VCaP (cell line): ENCODE results near the gene NCKAP5L.

Experiments
- H3K27ac ChIP-seq: fragments of 450-650 bp; 2 replicates; pipeline ENCODE4 v1.5.1; 2017
- TF ChIP-seq, protein P1 (sequence below): fragments of 450-650 bp; conservative IDR thresholded peaks from 2 replicates; pipeline ENCODE4 v1.5.1; 2017; ENCODE audit warnings: mild to moderate bottlenecking, moderate library complexity

NCKAP5L gene, protein sequence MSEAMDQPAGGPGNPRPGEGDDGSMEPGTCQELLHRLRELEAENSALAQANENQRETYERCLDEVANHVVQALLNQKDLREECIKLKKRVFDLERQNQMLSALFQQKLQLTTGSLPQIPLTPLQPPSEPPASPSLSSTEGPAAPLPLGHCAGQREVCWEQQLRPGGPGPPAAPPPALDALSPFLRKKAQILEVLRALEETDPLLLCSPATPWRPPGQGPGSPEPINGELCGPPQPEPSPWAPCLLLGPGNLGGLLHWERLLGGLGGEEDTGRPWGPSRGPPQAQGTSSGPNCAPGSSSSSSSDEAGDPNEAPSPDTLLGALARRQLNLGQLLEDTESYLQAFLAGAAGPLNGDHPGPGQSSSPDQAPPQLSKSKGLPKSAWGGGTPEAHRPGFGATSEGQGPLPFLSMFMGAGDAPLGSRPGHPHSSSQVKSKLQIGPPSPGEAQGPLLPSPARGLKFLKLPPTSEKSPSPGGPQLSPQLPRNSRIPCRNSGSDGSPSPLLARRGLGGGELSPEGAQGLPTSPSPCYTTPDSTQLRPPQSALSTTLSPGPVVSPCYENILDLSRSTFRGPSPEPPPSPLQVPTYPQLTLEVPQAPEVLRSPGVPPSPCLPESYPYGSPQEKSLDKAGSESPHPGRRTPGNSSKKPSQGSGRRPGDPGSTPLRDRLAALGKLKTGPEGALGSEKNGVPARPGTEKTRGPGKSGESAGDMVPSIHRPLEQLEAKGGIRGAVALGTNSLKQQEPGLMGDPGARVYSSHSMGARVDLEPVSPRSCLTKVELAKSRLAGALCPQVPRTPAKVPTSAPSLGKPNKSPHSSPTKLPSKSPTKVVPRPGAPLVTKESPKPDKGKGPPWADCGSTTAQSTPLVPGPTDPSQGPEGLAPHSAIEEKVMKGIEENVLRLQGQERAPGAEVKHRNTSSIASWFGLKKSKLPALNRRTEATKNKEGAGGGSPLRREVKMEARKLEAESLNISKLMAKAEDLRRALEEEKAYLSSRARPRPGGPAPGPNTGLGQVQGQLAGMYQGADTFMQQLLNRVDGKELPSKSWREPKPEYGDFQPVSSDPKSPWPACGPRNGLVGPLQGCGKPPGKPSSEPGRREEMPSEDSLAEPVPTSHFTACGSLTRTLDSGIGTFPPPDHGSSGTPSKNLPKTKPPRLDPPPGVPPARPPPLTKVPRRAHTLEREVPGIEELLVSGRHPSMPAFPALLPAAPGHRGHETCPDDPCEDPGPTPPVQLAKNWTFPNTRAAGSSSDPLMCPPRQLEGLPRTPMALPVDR (N-terminal part only)

DNA sequence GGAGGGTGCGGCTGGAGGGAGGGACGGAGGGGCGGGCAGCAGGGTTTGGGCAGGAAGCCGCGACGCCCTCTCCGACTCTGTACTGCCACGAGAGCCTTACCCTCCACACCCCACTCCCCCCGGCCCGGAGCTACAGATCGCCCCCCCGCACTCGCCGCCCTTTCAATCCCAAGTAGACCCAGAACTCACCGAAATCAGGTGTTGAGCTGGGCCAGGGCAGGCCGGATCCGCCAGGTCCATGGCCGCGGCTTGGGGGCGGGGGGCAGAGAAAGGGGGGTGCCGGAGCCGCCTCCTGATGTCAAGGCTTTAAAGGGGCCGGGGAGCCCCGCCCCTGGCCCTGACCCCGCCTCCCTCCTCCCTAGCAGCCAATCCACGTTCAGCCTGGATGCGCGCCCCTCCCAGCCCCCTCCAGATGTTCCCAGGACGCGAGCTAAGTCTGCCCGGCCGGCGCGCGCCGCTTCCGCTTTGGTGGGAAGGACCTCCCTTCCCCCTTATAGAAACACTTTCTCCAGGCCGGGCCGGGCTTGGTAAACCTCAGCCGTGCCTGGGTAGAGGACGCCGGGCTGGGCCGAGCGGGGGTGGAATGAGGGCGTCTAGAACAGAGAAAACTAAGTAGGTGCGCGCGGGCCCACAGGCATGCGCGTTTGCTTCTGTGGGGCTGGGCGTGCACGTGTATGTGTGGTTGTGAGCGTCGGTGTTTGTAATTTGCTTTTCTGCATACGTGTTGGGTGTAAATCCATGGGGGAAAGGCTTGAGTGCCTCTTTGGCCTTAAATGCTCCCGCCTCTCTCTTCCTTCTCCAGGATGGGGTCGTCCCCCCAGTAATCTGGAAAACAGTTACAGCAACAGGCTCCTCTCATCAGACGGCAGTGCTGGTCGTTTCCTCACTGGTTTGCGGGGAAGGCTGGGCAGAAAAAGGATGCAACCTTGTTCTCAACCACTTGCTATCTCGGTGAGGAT, at the start of gene NCKAP5L:
Gene NCKAP5L (minus strand): TSS at position 281 of the 959 bp plus-strand sequence. CDS start 24,369 bp downstream, outside the sequence.
- TF ChIP-seq, protein P1, sequence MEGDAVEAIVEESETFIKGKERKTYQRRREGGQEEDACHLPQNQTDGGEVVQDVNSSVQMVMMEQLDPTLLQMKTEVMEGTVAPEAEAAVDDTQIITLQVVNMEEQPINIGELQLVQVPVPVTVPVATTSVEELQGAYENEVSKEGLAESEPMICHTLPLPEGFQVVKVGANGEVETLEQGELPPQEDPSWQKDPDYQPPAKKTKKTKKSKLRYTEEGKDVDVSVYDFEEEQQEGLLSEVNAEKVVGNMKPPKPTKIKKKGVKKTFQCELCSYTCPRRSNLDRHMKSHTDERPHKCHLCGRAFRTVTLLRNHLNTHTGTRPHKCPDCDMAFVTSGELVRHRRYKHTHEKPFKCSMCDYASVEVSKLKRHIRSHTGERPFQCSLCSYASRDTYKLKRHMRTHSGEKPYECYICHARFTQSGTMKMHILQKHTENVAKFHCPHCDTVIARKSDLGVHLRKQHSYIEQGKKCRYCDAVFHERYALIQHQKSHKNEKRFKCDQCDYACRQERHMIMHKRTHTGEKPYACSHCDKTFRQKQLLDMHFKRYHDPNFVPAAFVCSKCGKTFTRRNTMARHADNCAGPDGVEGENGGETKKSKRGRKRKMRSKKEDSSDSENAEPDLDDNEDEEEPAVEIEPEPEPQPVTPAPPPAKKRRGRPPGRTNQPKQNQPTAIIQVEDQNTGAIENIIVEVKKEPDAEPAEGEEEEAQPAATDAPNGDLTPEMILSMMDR = no peak
- peak within 1 kb of the TSS; percentile 76 for H3K27ac ChIP-seq

- TF ChIP-seq, protein P1 = no peak
- H3K27ac ChIP-seq = no peak overlapping the region
Measured at GRCh38 chr12:49877066-49877465, 48.9 kb upstream of the NCKAP5L start.

DNA sequence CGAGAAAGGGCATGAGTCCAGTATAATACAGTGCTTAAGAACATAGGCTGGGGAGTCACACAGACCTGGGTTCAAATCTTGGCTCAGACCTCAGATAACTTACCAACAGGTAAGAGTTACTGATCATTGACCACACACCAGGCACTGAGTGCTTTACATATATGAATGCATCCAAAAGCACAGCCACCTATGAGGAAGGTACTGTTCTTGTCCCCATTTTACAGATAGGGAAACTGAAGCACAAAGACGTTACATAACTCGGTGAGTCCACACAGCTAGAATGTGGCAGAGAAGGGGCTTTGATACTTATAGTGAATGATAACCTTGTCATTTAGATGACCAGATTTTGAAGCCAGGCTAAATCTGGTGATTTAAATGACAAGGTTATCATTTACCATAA, 47.9 kb upstream of the NCKAP5L start:
- H3K27ac ChIP-seq = no peak overlapping the region
- TF ChIP-seq, protein P1 = no peak

DNA sequence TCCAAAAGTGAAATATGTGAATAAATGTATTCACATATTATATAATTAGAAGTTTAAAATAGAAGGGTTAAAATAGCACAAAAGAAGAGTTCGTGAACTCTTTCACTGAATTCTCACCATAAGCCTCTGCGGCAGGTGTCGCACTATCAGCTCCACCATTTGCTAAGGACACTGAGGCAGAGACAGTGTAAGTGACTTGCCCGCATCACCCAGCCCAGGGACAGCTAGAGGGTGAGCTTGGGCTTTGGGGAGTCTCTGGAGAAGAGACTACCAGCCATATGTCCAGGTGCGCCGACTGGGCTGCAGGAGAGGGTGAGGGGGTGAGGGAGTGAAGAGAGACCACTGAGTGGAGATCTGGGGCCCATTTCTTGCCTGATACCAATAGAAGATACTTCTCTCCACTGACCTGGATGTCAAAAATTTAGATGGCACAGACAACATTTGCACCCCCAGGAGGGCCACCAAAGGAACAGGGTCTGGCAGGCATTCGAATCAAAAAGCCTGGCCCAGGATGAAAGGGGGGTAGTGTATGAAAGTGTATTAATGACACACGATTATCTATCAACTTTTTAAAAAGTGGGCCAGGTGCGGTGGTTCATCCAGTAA, 47.0 kb upstream of the NCKAP5L start:
- no peak overlapping the region for H3K27ac ChIP-seq
- TF ChIP-seq, protein P1 = no peak

DNA sequence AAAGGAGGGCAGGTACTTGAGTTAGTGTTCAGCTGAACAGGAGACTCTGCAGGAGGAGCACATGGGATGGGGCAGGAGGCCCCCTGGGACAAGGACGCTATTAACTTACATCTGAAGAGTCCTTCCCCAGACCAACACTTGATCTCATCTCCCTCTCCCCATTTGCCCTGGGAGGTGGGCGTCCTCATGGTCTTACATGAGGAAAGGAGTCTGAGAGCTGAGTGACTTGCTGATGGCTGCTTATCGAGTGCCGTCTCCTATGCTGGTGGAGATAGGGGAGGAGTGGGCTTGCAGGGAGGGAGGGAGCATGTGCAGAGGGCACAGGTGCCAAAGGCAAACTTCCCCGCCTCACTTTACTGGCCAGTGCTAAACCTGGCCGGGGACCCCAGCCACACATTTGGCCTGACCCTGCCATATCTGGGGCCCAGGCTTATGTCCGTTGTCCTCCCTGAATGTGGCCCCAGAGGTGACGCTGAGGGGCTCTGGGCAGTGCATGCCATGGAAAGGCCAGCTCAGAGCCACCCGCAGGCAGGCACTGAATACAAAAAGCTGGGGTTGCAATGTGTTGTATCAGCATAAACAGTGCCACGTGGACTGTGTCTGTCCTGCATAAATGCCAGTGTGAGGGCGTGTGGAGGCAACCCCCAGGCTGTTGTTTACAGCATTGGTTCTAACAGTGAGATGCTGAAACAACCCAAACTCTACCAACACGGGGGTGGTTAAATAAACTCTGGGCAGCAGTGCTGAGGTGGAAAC, 46.1 kb upstream of the NCKAP5L start:
- H3K27ac ChIP-seq = peak overlapping the region; percentile 92
- TF ChIP-seq, protein P1 = no peak
